GM21737 (cell line): Measurements from ENCODE around the gene RWDD4.

ENCODE experiments used
- ATAC-seq: cut with Tn5 transposase; IDR thresholded peaks from one replicate; pipeline ENCODE4 v1.9.1; 2021; ENCODE audit warnings: mild to moderate bottlenecking, moderate library complexity; ENCODE audit not compliant: unreplicated experiment

RWDD4 gene

DNA sequence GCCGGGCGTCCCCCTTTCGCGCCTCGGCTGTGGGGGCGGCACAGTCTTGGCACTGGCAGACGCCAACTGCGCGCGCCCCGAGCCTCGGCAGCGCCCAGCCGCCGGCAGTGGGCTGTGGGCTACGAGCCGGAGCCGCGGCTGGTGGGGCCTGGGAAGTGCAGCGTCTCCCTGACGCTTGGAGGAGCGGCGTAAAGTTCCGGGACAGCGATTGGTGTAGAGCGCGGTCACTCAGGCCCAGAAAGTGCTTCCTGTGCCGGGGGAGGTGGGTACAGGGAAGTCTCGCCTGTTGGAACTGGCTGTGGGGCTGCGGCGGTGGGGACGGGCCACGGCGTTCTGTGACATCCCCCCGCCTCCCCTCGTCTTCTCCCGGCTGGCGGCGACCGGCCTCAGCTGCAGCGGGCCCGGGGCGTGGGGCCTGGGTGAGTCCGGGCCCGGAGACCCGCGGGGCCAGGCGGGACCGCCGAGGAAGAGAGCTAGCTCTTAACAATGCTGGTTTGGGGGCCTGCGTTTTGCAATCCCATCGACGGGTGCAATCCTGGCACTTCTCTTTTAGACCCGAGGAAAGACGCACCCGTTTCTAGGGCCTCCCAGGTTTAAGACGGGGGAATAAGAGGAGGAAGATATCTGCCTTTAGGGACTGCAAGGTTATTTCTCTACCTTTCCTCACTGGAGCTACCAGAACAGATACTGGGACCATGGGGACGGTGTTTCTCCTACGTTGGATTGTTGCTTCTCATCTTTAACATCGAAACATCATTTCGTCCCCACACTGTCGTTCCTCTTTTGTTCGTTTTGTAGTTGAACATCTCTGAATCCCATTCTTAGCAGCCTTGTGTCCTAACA, at the start of gene RWDD4, which contains the start of gene TRAPPC11:
RWDD4 (minus strand) TSS at position 157 of the 843 bp plus-strand sequence. CDS start 233 bp downstream, outside the sequence.
TRAPPC11 (plus strand) TSS at position 265 of the 843 bp plus-strand sequence. CDS start 4,575 bp downstream, outside the sequence.
- peak; percentile 99 for ATAC-seq

DNA sequence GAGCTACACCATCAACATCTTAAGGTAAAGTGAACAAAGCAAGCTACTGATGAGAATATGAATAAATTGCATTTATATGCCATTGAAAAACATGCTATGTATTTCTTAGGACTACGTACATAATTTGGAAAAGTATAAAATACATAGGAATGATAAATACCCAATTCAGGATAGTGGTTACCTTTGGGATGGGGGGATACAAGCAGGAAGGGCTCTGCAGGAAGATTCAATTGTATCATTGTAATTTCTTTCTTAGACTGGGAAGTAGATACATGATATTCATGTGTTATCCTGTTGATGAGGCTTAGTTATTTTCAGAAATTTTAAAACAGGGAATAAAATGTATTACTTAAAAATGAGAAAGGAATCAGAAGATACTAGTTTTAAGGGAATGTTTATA, 43.5 kb upstream of the RWDD4 start:
- no peak for ATAC-seq

DNA sequence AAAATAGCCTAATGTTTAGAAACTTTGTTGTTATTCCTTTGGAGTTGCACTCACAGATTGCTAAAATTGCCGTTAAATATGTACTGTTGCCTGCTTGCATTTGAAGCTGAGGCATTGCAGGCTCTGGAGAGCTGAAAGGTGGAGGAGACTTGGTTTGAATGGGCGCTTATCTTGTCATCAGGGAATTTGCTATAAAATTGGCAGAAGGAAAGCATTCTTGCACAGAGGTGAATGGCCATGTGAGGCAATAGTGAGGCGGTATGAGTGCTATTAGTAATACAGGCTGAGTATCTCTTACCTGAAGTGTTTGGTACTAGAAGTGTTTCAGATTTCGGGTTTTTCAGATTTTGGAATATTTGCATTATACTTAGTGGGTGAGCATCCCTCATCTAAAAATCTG, 41.4 kb upstream of the RWDD4 start:
- no peak for ATAC-seq

DNA sequence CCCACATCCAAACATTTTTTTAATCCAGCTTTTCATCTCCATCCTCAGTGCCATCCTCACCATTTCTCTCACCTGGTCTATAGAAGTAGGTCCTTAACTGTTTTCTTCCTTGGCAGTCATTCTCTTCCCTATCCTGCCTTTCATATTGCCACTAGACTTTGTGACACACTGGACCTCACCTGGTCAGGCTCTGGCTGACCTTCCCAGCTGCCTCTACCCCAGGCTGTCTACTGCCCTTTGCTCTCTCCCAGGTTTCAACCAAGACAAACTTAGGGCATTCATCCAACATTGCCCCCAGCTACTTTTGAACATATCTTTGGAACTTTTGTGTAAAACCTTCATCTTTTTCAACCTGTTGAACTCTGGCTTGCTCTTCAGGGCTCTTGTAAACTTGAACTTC, 39.9 kb upstream of the RWDD4 start:
- ATAC-seq, result no peak

DNA sequence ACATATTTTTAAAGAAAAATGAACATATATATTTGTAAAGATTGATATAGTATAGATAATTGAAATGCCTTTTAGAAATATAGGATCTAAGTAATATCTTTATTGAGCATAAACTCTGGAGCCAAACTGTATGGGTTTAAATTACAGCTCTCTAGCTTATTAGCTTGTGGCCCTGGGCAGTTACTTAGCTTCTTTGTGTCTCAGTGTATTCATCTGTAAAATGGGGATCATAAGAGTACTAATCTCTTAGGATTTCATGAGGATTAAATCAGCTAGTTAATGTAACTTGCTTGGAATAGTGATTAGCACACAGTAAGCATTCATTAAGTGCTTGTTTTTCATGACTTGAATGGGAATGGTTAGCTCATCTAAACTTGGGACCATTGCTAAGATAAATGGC, 32.9 kb upstream of the RWDD4 start:
- no peak for ATAC-seq

DNA sequence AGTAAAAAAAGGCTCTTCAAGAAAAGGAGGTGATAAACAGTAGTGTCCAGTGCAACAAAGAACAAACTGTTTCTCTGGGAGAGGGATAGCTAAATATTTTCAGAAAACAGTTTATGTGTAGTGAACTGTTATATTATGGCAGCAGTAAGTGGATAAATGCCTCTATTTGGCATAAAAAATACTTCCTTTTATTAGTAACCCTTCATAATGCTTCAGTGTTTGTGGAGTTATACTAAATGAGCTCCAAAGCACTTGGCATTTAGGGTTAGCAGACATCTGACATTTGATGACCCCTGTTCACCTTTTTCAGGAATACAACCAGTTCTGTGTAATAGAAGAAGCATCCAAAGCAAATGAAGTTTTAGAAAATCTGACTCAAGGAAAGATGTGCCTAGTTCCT, 32.0 kb upstream of the RWDD4 start:
- no peak for ATAC-seq

DNA sequence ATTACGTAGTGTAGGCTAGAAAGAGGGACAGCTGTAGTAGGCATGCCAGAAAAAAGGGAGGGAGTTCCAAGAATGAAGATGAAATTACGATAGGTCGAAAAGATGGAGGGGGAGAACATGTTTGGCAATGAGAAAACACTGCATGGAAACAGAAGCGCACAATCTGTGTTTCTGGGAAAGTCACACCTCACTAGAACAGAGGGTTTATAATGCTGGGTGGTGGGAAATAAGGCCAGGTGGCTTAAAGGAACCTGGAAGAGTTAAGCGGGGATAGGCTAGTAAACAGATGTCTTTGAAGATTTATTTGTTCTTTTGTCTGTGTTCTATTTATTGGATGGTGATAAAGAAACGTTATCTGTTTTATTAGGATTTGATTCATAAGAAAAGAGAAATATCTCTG, 29.2 kb upstream of the RWDD4 start:
- no peak for ATAC-seq

DNA sequence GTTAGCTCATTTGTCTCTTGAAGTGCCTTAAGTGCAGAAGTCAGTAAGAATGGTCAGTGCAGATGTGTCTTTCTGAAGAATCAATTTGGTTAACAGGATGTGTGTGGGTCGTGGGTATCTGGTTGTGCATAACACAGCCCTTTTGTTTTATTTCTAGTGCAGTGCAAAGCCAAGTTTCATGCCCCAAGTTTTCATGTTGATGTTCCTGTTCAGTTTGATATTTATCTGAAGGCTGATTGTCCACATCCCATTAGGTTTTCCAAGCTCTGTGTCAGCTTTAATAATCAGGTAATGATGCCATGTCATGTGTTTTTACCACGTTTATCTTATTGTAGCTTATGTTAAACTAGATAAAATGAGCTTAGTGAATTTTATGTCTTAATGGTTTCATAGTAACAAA, 27.5 kb upstream of the RWDD4 start:
- ATAC-seq, result no peak

DNA sequence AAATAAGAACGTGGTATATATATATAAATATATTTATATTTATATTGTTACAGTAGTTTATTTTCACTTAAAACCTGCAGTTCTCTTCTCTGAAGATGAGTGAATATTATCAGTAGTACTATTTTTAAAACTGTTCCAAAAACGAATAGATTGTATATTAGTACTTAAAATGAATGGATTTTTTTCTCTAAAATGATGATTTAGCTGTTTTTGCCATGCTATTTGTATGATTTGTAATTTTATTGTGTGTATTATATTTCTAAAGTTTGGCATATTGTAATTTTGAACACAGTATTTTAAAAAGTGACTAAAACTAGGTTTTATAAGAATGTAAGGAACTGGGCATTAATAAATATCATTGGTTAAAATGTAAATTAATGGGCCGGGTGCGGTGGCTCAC, 22.1 kb upstream of the RWDD4 start:
- ATAC-seq, result no peak

DNA sequence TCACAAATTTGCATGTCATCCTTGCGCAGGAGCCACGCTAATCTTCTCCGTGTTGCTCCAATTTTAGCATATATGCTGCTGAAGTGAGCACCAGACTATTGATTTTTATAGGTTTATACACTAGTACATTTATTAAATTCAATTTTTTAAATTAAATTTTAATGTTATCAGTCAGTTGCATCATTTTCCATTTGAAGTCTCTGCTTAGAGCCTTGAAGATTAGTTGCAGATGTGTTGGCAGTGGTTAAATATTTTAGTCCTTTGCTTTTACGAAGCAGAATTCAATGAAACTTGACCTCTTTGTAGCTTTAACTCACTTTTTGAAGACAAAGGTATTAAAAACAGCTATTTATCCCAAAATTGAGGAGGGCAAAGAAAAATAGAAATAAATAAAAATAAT, 16.6 kb upstream of the RWDD4 start:
- no peak for ATAC-seq

DNA sequence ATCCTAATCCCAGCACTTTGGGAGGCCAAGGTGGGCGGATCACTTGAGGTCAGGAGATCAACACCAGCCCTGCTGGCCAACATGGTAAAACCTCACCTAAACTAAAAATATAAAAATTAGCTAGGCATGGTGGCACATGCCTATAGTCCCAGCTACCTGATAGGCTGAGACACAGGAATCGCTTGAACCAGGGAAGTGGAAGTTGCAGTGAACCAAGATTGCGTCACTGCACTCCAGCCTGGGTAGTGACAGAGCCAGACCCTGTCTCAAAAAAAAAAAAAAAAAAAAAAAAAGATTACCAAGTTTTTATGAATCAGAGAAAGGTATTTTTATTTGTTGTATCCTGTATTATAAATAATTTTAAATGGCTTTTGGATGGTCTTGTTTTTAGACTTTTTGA, 15.2 kb upstream of the RWDD4 start:
- ATAC-seq, result no peak

DNA sequence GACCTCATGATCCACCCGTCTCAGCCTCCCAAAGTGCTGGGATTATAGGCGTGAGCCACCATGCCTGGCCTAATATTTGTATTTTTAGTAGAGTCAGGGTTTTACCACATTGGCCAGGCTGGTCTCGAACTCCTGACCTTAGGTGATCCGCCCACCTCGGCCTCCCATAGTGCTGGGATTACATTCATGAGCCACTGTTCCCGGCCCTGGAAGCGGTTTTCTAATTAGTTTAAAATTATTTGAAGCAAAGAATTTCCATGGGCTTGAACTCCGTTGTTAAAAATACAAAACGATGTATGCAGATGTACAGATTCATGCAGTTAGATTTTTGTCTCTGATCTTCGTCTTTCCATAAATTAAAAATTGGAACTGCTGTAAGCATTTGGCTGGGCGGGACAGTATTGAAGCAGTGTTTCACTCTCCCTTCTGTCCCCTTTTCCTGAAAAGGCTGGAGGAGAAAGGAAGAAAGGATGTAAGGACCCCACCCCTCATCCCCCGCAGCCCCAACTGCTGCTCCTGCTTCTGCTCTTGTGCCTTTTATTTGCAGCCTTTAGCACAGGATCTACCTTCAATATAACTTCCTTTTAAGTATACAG, 12.1 kb upstream of the RWDD4 start:
- no peak for ATAC-seq

DNA sequence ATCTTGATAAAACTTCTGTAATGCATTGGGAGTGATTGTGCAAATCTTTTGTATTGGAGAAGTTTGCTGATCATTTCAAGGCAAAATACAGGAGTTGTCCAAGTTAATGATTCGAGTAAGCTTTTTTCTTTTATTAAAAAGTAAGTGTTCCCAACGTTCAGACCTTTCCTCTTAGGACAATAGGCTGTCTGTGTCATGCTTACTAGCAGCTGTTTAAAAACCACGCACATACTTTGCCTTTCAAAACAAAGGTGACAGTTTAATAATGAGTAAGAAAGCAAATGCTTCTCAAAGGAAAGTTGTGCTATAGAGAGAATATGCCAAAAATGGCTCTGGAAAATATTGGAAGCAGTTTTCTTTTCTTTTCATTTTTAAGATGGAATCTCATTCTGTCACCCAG, 11.3 kb upstream of the RWDD4 start:
- ATAC-seq, result no peak

DNA sequence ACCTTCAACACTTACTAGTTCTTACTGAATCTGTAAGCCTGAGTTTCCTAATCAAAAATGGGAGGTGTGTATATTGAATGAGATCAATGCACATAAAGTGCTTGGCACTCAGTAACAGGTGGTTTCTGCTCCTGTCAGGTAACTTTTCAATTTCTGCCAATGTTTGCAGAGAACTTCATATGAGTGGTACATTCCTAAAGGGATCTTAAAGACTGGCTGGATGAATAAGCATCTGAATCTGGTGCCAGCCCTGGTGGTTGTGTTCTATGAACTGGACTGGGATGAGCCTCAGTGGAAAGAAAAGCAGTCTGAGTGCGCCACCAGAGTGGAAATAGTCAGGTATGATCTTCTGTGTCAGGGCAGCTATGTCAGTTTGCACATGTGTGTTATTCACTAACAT, 7.1 kb upstream of the RWDD4 start:
- ATAC-seq, result no peak

DNA sequence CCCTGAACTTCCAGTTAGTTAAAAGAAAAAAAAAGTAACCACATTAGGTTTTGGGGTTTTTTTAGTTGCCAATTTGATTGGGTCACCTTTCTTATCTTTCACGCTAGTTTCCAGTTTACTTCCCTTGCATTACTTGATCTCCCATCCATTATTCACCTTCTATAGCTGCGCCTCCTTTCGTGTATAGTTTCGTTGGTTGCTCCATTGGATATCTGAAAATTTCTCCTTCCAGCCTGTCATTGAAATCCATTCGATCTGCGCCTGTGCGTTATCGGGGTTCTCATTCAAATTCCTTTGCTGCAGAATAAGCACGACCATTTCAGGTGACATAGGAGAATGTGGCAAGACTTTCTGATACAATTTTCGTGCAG, 872 bp upstream of the RWDD4 start:
- no peak for ATAC-seq

DNA sequence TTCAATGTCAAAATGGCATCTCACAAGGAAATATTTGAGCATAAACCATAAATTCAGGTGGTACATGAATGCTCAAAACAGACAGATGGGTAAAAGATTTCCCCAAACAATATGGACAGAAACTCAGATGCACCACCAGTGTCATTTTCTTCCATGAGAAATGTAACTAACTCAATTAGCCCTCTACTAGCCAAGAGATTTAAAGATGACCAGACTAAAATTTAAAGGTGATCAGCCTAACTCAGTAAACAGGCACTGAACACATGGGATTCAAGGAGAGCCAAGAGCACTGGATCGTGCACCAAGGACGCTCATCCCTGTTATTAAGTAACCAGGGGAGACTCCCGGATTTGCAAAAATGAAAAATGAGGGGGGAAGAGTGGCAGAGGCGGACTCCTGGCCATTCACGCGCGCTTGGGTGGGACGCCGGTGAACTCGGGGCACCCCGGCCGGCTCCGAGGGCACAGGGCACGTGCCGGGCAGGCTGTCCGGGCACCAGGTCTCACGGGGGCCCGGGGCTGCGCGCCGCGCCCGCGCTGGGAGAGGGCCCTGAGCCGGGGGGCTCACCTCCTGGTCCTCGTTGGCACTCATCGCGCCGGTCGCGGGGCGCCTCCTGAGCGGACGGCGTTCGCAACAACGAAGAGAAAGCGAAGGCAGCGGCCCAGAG, 490 bp downstream of the RWDD4 start:
- peak; percentile 33 for ATAC-seq

DNA sequence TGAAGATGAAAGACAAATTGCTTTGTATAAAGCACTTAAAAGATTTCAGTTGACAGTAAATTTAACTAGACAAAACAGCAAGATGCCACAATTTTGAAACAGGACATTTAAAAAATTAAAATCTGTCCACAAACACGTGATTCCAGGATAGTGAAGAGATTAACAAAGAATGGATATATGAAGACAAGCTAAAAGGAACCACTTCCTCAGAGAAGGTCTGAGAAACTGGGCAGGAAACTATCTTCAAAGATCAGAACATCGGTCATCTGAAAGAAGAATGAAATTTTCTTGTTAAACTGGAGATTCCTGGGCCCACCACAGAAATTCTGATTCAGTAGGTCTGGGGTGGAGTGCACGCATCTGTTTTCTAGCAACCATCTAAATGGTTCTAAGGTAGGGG, 1.4 kb downstream of the RWDD4 start:
- ATAC-seq, result no peak

DNA sequence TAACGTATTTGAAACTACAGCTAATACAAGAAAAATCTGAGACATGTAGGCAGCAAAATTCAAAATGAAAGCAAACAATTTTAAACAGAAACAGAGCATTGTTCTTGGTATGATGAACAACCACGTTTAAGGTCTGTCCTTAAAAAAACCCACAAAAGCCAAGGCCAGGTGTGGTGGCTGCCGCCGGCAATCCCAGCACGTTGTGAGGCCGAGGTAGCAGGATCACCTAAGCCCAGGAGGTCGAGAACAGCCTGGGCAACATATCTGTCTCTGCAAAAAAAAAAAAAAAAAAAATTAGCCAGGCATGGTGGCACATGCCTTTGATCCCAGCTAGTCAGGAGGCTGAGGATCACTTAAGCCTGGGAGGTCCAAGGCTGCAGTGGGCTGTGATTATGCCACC, 13.7 kb downstream of the RWDD4 start:
- no peak for ATAC-seq

DNA sequence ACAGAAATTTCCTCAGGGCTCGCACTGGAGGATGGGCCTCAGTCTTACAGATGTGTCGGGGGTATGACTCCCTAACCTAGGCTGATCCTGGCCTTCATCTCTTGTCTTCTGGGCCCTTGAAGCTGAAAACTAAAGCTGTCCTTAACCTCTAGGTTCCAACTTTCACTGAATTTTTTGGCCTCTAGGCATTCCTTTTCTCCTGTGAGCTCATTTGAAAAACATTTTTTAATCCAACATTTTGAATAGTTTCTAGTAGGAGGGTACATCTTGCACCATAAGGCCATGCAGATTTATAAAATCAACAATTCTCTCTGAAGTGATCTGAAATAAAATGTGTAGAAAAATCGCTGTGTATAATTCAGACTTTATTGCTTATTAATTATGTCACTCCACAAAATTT, 19.7 kb downstream of the RWDD4 start:
- no peak for ATAC-seq

DNA sequence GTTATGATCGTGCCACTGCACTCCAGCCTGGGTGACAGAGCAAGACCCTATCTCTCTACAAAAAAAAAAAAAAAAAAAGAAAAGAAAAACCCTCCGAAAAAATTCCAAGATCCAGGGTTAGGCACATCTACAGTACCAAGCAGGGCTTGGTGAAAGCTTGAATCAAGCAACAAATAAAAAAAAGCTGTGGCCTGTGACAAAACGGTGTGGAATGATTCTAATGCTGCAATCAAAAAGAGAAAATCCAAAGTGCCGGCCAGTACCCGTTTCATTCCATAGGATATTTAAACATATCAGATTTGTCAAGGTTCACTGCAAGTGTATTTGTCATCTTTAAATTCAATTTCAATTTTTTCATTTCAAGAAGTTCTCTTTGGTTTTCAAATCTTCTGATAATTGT, 20.5 kb downstream of the RWDD4 start:
- ATAC-seq, result no peak

DNA sequence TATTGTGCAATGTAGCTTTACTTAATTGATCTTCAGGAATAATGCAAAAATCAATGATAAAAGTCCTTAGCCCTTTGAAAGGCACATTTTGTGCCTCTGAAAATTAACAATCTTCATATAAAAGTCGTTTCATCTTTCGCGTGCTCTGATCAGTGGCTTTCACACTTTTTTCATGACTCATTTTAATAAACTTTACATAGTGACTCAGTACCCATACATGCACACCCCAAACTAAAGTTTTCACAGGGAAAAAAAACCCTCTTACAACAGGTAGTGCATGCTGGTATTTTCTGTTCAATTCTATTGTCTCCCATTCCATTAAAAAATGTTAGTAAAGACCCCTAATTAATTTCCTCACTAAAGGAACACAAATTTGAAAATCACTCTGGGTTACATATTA, 21.5 kb downstream of the RWDD4 start:
- no peak for ATAC-seq

DNA sequence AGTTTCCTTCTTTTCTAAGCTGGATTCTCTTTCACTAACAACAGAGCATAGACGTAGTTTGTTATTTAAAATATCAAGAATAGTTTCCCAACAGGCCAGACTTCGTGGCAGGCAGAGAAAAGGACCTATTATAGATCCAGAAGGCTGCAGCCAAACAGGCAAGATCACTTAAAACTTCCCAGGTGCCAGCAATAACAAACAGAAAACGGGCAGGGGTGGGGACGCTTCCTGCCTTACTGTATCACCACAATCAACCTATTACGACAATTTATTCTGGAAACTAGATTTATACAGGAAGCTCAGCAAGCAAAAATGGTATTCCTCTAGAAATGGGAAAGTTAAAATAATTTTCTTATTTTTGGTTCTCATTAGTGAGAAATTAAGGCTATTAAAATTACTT, 22.1 kb downstream of the RWDD4 start:
- no peak for ATAC-seq
